Subcutaneous abdominal adipose tissue (tissue), 5 donors: ENCODE results near the gene C17orf50.
"Not testable (repeated sequence)": the region's sequence is repeated elsewhere in the genome, so short reads cannot be mapped to it uniquely, and the experiment has no call there.

Experiments
- H3K27ac ChIP-seq: one replicate; pipeline ENCODE4 v1.7.0; 2013; ENCODE audit warnings: low read depth, mild to moderate bottlenecking, inconsistent platforms, low read length, moderate library complexity
- H3K27me3 ChIP-seq, 5 donors: one replicate each; pipeline ENCODE4 v1.7.0; 2013; ENCODE audit warnings: low read length in 5 of 5, inconsistent platforms in 1 of 5; ENCODE audit not compliant: control insufficient read depth in 5 of 5, insufficient read depth in 4 of 5
- H3K36me3 ChIP-seq, 5 donors: one replicate each; pipeline ENCODE4 v1.7.0; 2013; ENCODE audit warnings: low read length in 5 of 5; ENCODE audit not compliant: control insufficient read depth in 5 of 5, insufficient read depth in 5 of 5
- H3K4me1 ChIP-seq, 5 donors: one replicate each; pipeline ENCODE4 v1.7.0; 2013; ENCODE audit warnings: low read length in 5 of 5, mild to moderate bottlenecking in 3 of 5, moderate library complexity in 1 of 5; ENCODE audit not compliant: control insufficient read depth in 5 of 5, insufficient read depth in 5 of 5
- H3K4me3 ChIP-seq, 5 donors: one replicate each; pipeline ENCODE4 v1.7.0; 2013; ENCODE audit warnings: low read length in 5 of 5, low read depth in 1 of 5
- H3K9ac ChIP-seq, 5 donors: one replicate each; pipeline ENCODE4 v1.7.0; 2013; ENCODE audit warnings: low read length in 5 of 5, mild to moderate bottlenecking in 4 of 5, moderate library complexity in 3 of 5
- H3K9me3 ChIP-seq, 5 donors: one replicate each; pipeline ENCODE4 v1.7.0; 2013; ENCODE audit warnings: low read length in 5 of 5; ENCODE audit not compliant: control insufficient read depth in 5 of 5
- donor health status: healthy.
- donor health status: healthy.
- donor health status: healthy.
- donor health status: healthy.
- donor health status: healthy.

C17orf50 gene

DNA sequence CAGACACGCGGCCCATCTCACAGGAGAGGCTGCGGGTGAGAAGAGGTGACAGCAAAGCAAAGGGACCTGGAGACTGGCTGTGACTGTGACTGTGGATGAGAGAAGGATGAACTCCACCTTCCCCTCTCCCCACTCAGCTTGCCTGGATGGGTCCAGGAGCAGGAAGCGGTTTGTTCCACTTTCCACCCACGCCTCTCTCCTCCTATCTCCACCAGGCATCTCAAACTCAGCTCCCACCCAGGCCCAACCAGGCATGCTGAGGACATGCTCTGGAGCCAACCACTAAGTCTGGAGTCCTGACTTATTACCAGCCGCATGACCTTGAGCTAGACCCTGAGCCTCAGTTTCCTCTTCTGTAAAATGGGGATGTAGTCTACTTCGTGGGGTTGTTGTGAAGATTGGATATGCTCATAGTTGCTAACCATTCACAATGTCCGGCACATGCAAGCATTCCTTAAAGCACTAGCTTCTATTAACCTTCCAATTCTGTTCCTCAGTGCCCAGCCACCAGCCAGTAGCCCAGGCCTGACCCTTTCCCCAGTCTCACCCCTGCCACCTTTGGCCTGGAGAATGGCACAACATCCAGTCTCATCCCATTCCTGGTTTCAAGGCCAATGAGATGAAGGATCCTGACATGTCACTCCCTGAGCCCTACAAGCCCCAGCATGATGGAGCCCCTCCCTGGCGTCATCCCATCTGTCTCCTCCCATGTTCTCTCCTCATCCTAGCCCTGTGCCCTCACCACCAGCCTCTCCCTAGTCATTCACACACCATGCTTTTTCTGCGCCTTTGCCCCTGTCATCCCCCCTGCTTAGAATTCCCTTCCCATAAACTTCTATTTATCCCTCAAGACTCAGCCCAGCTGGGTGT is 9.9 kb upstream of the C17orf50 start:
- peaks cover 0 to 60% (median 48%) of the 10 kb centered on the region in 5 donors for H3K4me1 ChIP-seq
- no peak overlapping the region for H3K9ac ChIP-seq
- peaks cover 0 to 36% (median 26%) of the 10 kb centered on the region in 5 donors for H3K27me3 ChIP-seq
- H3K27ac ChIP-seq: no peak overlapping the region
- no peaks in the 10 kb centered on the region for H3K9me3 ChIP-seq
- peak overlapping the region in 1 of 5 donors; percentile 5 for H3K4me3 ChIP-seq
- no peaks in the 10 kb centered on the region for H3K36me3 ChIP-seq

- H3K9me3 ChIP-seq, H3K27ac ChIP-seq, H3K36me3 ChIP-seq, H3K9ac ChIP-seq, H3K4me3 ChIP-seq: not testable (repeated sequence)
- H3K27me3 ChIP-seq: peaks cover 0 to 36% (median 26%) of the 10 kb centered on the region in 5 donors
- peaks cover 0 to 60% (median 48%) of the 10 kb centered on the region in 5 donors for H3K4me1 ChIP-seq
Measured at GRCh38 chr17:35751541-35751940, 9.1 kb upstream of the C17orf50 start.

GRCh38 chr17:35752471-35752870 is 8.2 kb upstream of the C17orf50 start:
- H3K4me3 ChIP-seq: peak overlapping the region in 3 of 5 donors; percentile 11 to 52 (median 46)
- peaks cover 0 to 36% (median 26%) of the 10 kb centered on the region in 5 donors for H3K27me3 ChIP-seq
- no peaks in the 10 kb centered on the region for H3K9me3 ChIP-seq
- H3K27ac ChIP-seq: no peak overlapping the region
- no peaks in the 10 kb centered on the region for H3K36me3 ChIP-seq
- peak overlapping the region in 1 of 5 donors; percentile 51 for H3K9ac ChIP-seq
- peaks cover 0 to 60% (median 48%) of the 10 kb centered on the region in 5 donors for H3K4me1 ChIP-seq

GRCh38 chr17:35752945-35753764 is 7.5 kb upstream of the C17orf50 start, which contains the start of gene GAS2L2:
TSS of gene GAS2L2 (minus strand) at chr17:35753239. CDS start at chr17:35752850, 389 bp downstream.
- no peak within 1 kb of the TSS for H3K27ac ChIP-seq
- peaks cover 0 to 32% (median 23%) of the 10 kb centered on the region in 5 donors for H3K27me3 ChIP-seq
- H3K9me3 ChIP-seq: no peaks in the 10 kb centered on the region
- H3K36me3 ChIP-seq: no peaks in the 10 kb centered on the region
- H3K4me3 ChIP-seq: peak within 1 kb of the TSS in 3 of 5 donors; percentile 11 to 52 (median 46)
- H3K9ac ChIP-seq: peak within 1 kb of the TSS in 1 of 5 donors; percentile 51
- peaks cover 0 to 53% (median 48%) of the 10 kb centered on the region in 5 donors for H3K4me1 ChIP-seq

DNA sequence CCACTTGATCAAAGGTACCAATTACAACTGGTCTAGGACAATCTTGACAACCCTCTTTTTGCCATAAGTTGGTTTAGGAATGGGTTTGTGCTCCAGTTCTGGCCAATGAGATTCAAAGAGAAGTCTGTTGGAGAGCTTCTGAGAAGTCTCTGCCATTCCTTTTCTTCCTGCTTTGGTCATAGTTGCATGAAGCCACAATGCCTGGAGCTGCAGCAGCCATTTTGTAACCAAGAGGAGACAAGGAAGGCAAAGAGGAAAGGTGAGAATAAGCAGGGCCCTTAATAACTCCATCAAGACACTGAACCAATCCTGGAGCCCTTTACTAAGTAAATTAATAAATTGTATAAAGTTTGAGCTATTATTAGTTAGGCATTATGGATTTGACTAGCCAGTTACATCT is 3.4 kb upstream of the C17orf50 start:
- H3K27ac ChIP-seq: no peak overlapping the region
- H3K36me3 ChIP-seq: no peaks in the 10 kb centered on the region
- no peak overlapping the region for H3K9ac ChIP-seq
- H3K9me3 ChIP-seq: no peaks in the 10 kb centered on the region
- H3K4me1 ChIP-seq: peaks cover 0 to 17% (median 17%) of the 10 kb centered on the region in 5 donors
- H3K27me3 ChIP-seq: peaks cover 0 to 3% (median 0%) of the 10 kb centered on the region in 5 donors
- no peak overlapping the region for H3K4me3 ChIP-seq

GRCh38 chr17:35761601-35762000 is 914 bp downstream of the C17orf50 start:
- Histone ChIP-seq H3K36me3 (no peaks in the 10 kb centered on the region), H3K9ac (no peak overlapping the region), H3K4me3 (no peak overlapping the region), H3K27ac (no peak overlapping the region), H3K9me3 (no peaks in the 10 kb centered on the region), H3K27me3 (peaks cover 0 to 3% (median 0%) of the 10 kb centered on the region in 5 donors), H3K4me1 (peaks cover 2 to 21% (median 19%) of the 10 kb centered on the region in 5 donors)

- H3K4me3 ChIP-seq: peak overlapping the region in 4 of 5 donors; percentile 44 to 70 (median 62)
- H3K9me3 ChIP-seq: no peaks in the 10 kb centered on the region
- peak overlapping the region in 1 of 5 donors; percentile 49 for H3K9ac ChIP-seq
- no peaks in the 10 kb centered on the region for H3K36me3 ChIP-seq
- H3K27ac ChIP-seq: no peak overlapping the region
- peaks cover 0 to 3% (median 0%) of the 10 kb centered on the region in 5 donors for H3K27me3 ChIP-seq
- peaks cover 2 to 30% (median 19%) of the 10 kb centered on the region in 5 donors for H3K4me1 ChIP-seq
Measured at GRCh38 chr17:35763767-35764122, 3.1 kb downstream of the C17orf50 start.

- Histone ChIP-seq H3K4me3 (peak overlapping the region in 4 of 5 donors; percentile 50 to 70 (median 62)), H3K9ac (peak overlapping the region in 3 of 5 donors; percentile 12 to 49 (median 43)), H3K27ac (no peak overlapping the region)
Measured at GRCh38 chr17:35764123-35764991, 3.7 kb downstream of the C17orf50 start.

DNA sequence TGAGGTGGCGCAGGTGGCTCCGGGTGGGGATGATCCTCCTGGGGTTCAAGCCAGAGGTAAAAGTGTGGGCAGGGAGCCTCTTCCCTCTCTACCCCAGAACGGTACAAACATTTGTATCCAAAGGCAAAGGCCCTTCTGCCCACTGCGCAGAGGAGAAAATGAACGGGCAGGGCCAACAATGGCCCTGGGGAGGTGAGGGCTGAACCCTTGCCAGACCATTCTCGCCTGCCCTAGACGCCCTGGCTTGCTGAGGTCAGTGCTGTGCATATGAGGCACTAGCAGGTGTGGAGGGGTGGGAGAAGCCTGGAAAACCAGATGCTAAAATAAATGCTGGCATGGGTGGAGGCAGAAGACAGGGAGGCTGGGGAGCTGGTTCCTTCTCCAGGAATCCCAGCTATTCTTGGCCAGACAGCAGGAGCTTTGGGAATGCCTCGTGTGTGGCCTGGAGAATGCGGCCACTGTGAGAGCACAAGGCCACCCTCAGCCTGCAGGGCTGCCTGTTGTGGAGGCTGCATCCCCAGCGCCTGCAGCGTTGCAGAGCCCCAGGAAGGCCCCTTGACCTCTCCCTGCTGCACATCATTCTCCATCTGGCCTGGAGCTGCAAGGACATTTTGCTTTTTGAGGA is 4.5 kb downstream of the C17orf50 start:
- peaks cover 0 to 3% (median 0%) of the 10 kb centered on the region in 5 donors for H3K27me3 ChIP-seq
- H3K4me1 ChIP-seq: peaks cover 2 to 30% (median 19%) of the 10 kb centered on the region in 5 donors
- H3K9ac ChIP-seq: no peak overlapping the region
- no peaks in the 10 kb centered on the region for H3K36me3 ChIP-seq
- no peaks in the 10 kb centered on the region for H3K9me3 ChIP-seq
- H3K4me3 ChIP-seq: no peak overlapping the region
- no peak overlapping the region for H3K27ac ChIP-seq

More at GRCh38 chr17:35764123-35764991, 3.7 kb downstream of the C17orf50 start:
- H3K9me3 ChIP-seq: no peaks in the 10 kb centered on the region
- H3K27me3 ChIP-seq: peaks cover 0 to 3% (median 0%) of the 10 kb centered on the region in 5 donors
- no peaks in the 10 kb centered on the region for H3K36me3 ChIP-seq
- peaks cover 2 to 30% (median 19%) of the 10 kb centered on the region in 5 donors for H3K4me1 ChIP-seq
